Glomerular visceral epithelial cell (primary cell): ENCODE results near the gene RAX.
"Not testable (repeated sequence)": the region's sequence is repeated elsewhere in the genome, so short reads cannot be mapped to it uniquely, and the experiment has no call there.

ENCODE experiments used
- DNase-seq: peaks from one replicate; pipeline ENCODE4 v3.0.0-alpha.2; 2016; ENCODE audit errors: extremely low spot score

The RAX gene

GRCh38 chr18:59273759-59274532, 692 bp upstream of the RAX start:
- no peak for DNase-seq

GRCh38 chr18:59272221-59272888, 899 bp downstream of the RAX start:
- DNase-seq, result no peak

GRCh38 chr18:59271606-59272220, 1.5 kb downstream of the RAX start:
- DNase-seq, result no peak

- no peak for DNase-seq
Observed at GRCh38 chr18:59270689-59271257, 2.5 kb downstream of the RAX start.

- no peak for DNase-seq
Observed at GRCh38 chr18:59269563-59270119, 3.6 kb downstream of the RAX start.

GRCh38 chr18:59268721-59269562, 4.3 kb downstream of the RAX start:
- DNase-seq, result no peak

- no peak for DNase-seq
Observed at GRCh38 chr18:59268127-59268720, 5.0 kb downstream of the RAX start.

- peak; percentile 22 for DNase-seq
Observed at GRCh38 chr18:59267503-59268126, 5.6 kb downstream of the RAX start.

GRCh38 chr18:59266886-59267502, 6.3 kb downstream of the RAX start:
- no peak for DNase-seq

- no peak for DNase-seq
Observed at GRCh38 chr18:59266459-59266858, 6.8 kb downstream of the RAX start.

- DNase-seq, result no peak
Observed at GRCh38 chr18:59265974-59266369, 7.3 kb downstream of the RAX start.

GRCh38 chr18:59265246-59265973, 7.8 kb downstream of the RAX start:
- no peak for DNase-seq

GRCh38 chr18:59264651-59265245, 8.5 kb downstream of the RAX start:
- no peak for DNase-seq

- DNase-seq, result no peak
Observed at GRCh38 chr18:59264121-59264571, 9.1 kb downstream of the RAX start.

- DNase-seq, result no peak
Observed at GRCh38 chr18:59263661-59264060, 9.6 kb downstream of the RAX start.

- DNase-seq, result not testable (repeated sequence)
Observed at GRCh38 chr18:59262243-59262642, 11.0 kb downstream of the RAX start.

GRCh38 chr18:59261842-59262241, 11.4 kb downstream of the RAX start:
- not testable (repeated sequence) for DNase-seq

- not testable (repeated sequence) for DNase-seq
Observed at GRCh38 chr18:59255491-59255890, 17.8 kb downstream of the RAX start.
